Endothelial cell of umbilical vein (primary cell): ENCODE results near the gene PLCXD3. TPM values are rescaled to one million over a fixed set of nuclear protein-coding genes. Genes with fewer than 3 reads are reported as not detected.

ENCODE experiments used
- BruUV-seq: library from RNA; stranded (reverse); fragments of 400-500 nt; replicated peaks from 2 replicates; lab custom pipeline; 2021; lab: Mats Ljungman, UMichigan
- CTCF ChIA-PET: fragments of 300-600, 350-600 bp; sonication (Branson Sonifier 250); formaldehyde crosslinking; loops from one replicate; lab custom pipeline; 2021; ENCODE audit warnings: antibody characterized with exemption, inconsistent platforms; lab: Charles Lee
- POLR2A ChIA-PET: fragments of 300-600, 350-600 bp; sonication (Branson Sonifier 250); formaldehyde crosslinking; loops from one replicate; lab custom pipeline; 2021; ENCODE audit warnings: antibody characterized with exemption, inconsistent platforms; lab: Charles Lee
- DNase-seq: peaks from one replicate; pipeline ENCODE4 v3.0.0-alpha.2; 2011; ENCODE audit warnings: low read depth, low spot score
- FAIRE-seq: peaks from 2 replicates; lab custom pipeline; 2011; peaks lifted over from hg19 to GRCh38; lab: Jason Lieb, UNC
- H2AFZ ChIP-seq: 2 replicates; pipeline ENCODE4 v1.6.0; 2012; ENCODE audit warnings: low read depth, low read length, control low read depth, inconsistent platforms
- H3K27ac ChIP-seq: 2 replicates; pipeline ENCODE4 v1.5.1; 2011; ENCODE audit warnings: low read depth, mild to moderate bottlenecking, control low read depth, low read length, moderate library complexity; ENCODE audit not compliant: insufficient read depth
- H3K27me3 ChIP-seq, 2 experiments: 2 replicates each; pipeline versions ENCODE4 v1.6.0 to v1.6.1; 2011; ENCODE audit warnings: low read length in 2 of 2, mixed read lengths in 1 of 2; ENCODE audit not compliant: control insufficient read depth in 2 of 2, insufficient read depth in 2 of 2
- H3K36me3 ChIP-seq, 2 experiments: 2 replicates in 1 of 2; 3 replicates in 1 of 2; pipeline ENCODE4 v1.5.1; 2011; ENCODE audit warnings: low read length in 2 of 2, mild to moderate bottlenecking in 1 of 2, moderate library complexity in 1 of 2; ENCODE audit not compliant: control insufficient read depth in 2 of 2, insufficient read depth in 2 of 2; ENCODE audit errors: extremely low read depth in 1 of 2
- H3K4me1 ChIP-seq: 3 replicates; pipeline ENCODE4 v1.5.1; 2011; ENCODE audit warnings: mild to moderate bottlenecking, low read length; ENCODE audit not compliant: control insufficient read depth, insufficient read depth; ENCODE audit errors: extremely low read depth
- H3K4me2 ChIP-seq: 2 replicates; pipeline ENCODE4 v1.6.1; 2011; ENCODE audit warnings: low read length, control low read depth, mixed read lengths; ENCODE audit not compliant: insufficient read depth
- H3K4me3 ChIP-seq, 3 experiments: fragments of 200-600 bp in 1 of 3; sonication (generic), shearing (Covaris generic) in 1 of 3; replicated peaks in 1 of 3; 2 replicates each; pipeline ENCODE4 v1.5.1; 2011 to 2016; ENCODE audit warnings: control low read depth in 3 of 3, low read length in 3 of 3, mild to moderate bottlenecking in 2 of 3, inconsistent platforms in 1 of 3, low read depth in 1 of 3, moderate library complexity in 1 of 3; ENCODE audit not compliant: insufficient read depth in 1 of 3
- H3K79me2 ChIP-seq: 2 replicates; pipeline ENCODE4 v1.6.0; 2012; ENCODE audit warnings: low read length, inconsistent platforms; ENCODE audit not compliant: control insufficient read depth, insufficient read depth
- H3K9ac ChIP-seq: replicated peaks from 2 replicates; pipeline ENCODE3; 2011; ENCODE audit warnings: low read length, control low read depth; ENCODE audit not compliant: insufficient read depth; ENCODE audit errors: extremely low read depth
- H3K9me1 ChIP-seq: replicated peaks from 3 replicates; pipeline ENCODE4 v1.6.0; 2011; ENCODE audit warnings: mild to moderate bottlenecking, low read length; ENCODE audit not compliant: control insufficient read depth, insufficient read depth; ENCODE audit errors: extremely low read depth
- H3K9me3 ChIP-seq: replicated peaks from 2 replicates; pipeline ENCODE4 v1.5.1; 2012; ENCODE audit warnings: low read length, inconsistent platforms; ENCODE audit not compliant: control insufficient read depth, insufficient read depth
- H4K20me1 ChIP-seq: replicated peaks from 2 replicates; pipeline ENCODE3; 2011; ENCODE audit warnings: mild to moderate bottlenecking, low read length; ENCODE audit not compliant: control insufficient read depth, insufficient read depth; ENCODE audit errors: extremely low read depth
- CTCF ChIP-seq, 2 donors: IDR thresholded peaks; 1 replicate in 1 of 2; 2 replicates in 1 of 2; pipeline ENCODE4 v1.5.1; 2011; ENCODE audit warnings: low read length in 2 of 2, mild to moderate bottlenecking in 2 of 2, moderate library complexity in 2 of 2, control low read depth in 1 of 2, inconsistent platforms in 1 of 2, low read depth in 1 of 2; ENCODE audit not compliant: insufficient read depth in 1 of 2; ENCODE audit errors: extremely low read depth in 1 of 2
- EZH2 ChIP-seq: IDR thresholded peaks from 2 replicates; pipeline ENCODE4 v1.6.1; 2012; ENCODE audit warnings: borderline replicate concordance, low read depth, mild to moderate bottlenecking, moderate library complexity, low read length, inconsistent platforms; ENCODE audit not compliant: severe bottlenecking
- FOS ChIP-seq: IDR thresholded peaks from 2 replicates; pipeline ENCODE4 v1.6.1; 2011; ENCODE audit warnings: mild to moderate bottlenecking, low read length, moderate library complexity, borderline replicate concordance; ENCODE audit not compliant: insufficient read depth
- GATA2 ChIP-seq: IDR thresholded peaks from 2 replicates; pipeline ENCODE4 v1.7.0; 2011; ENCODE audit warnings: low read depth, mild to moderate bottlenecking, moderate library complexity, mixed read lengths, low read length; ENCODE audit not compliant: insufficient read length, insufficient read depth
- JUN ChIP-seq: IDR thresholded peaks from 2 replicates; pipeline ENCODE4 v1.6.1; 2011; ENCODE audit warnings: borderline replicate concordance, low read depth; ENCODE audit not compliant: insufficient read length, insufficient read depth
- MAX ChIP-seq: IDR thresholded peaks from 2 replicates; pipeline ENCODE4 v1.6.1; 2011; ENCODE audit not compliant: insufficient read depth, insufficient read length
- MYC ChIP-seq: IDR thresholded peaks from one replicate; pipeline ENCODE4 v1.6.1; 2011; ENCODE audit warnings: mild to moderate bottlenecking, low read depth, low read length
- POLR2A ChIP-seq: IDR thresholded peaks from 2 replicates; pipeline ENCODE4 v1.6.1; 2012; ENCODE audit warnings: low read depth, mild to moderate bottlenecking, control low read depth, low read length
- POLR2AphosphoS5 ChIP-seq: IDR thresholded peaks from 2 replicates; pipeline ENCODE4 v1.6.1; 2012; ENCODE audit warnings: low read depth, mild to moderate bottlenecking, control low read depth, low read length, moderate library complexity; ENCODE audit not compliant: insufficient read depth
- dilution Hi-C: fragments of 300-500 bp; cut with MboI; formaldehyde crosslinking; loops from one replicate; pipeline ENCODE4 v1.15.0; 2019; ENCODE audit warnings: low sequenced_read_pairs; ENCODE audit not compliant: extremely low pct_ligation_motif_present
- intact Hi-C: fragments of 100-400 bp; cut with micrococcal nuclease; formaldehyde crosslinking; loops from one replicate; pipeline ENCODE4 v1.10.0; 2022
- polyA plus RNA-seq, 4 experiments: library from polyadenylated mRNA; depleted of rRNA in 3 of 4; stranded (reverse) in 3 of 4; unstranded in 1 of 4; fragments of >200 nt; gene quantifications; 2 replicates each; pipeline versions ENCODE4 v1.2.1 to v1.2.3, GENCODE V29; 2011 to 2012; ENCODE audit warnings: missing spikeins in 1 of 4
- total RNA-seq: library from RNA; stranded (reverse); gene quantifications from 2 replicates; pipeline ENCODE4 v1.2.3, GENCODE V29; 2021

The PLCXD3 gene
- total and polyA plus RNA-seq, 2 donors (not counting 3 experiments of a cell fraction or from before 2014, with no cell fraction given): not detected

- Histone ChIP-seq H3K4me3 (no peak overlapping the region), H3K4me2 (no peak overlapping the region), H3K27me3 (no peaks in the 10 kb centered on the region), H3K36me3 (no peaks in the 10 kb centered on the region), H3K9ac (no peak overlapping the region), H3K9me3 (no peaks in the 10 kb centered on the region), H3K27ac (no peak overlapping the region), H3K4me1 (no peaks in the 10 kb centered on the region), H4K20me1 (no peaks in the 10 kb centered on the region), H3K79me2 (no peaks in the 10 kb centered on the region), H2AFZ (no peak overlapping the region), H3K9me1 (no peaks in the 10 kb centered on the region)
- DNase-seq (no peak), FAIRE-seq (no peak)
- POLR2A ChIA-PET: no interaction called here
- CTCF ChIA-PET: no interaction called here
- intact Hi-C loops: no loop called here
- dilution Hi-C loops: no loop called here
- BruUV-seq: no TSS peak
- TF ChIP-seq POLR2AphosphoS5 (no peak), GATA2 (no peak), JUN (no peak), CTCF (IDR thresholded peaks at IDR 0.05; ENCODE audit: extremely low read depth in 1 of 2, insufficient read depth in 1 of 2, low read depth in 1 of 2, low read length in 2 of 2) (no peak)
Observed at GRCh38 chr5:41290810-41291209, 219.6 kb downstream of the PLCXD3 start.

GRCh38 chr5:41289970-41290464 lies 220.4 kb downstream of the PLCXD3 start:
- H3K27me3 ChIP-seq: no peaks in the 10 kb centered on the region
- intact Hi-C loops (no loop called here), dilution Hi-C loops (no loop called here)
- H3K9me1 ChIP-seq: no peaks in the 10 kb centered on the region
- H3K27ac ChIP-seq: no peak overlapping the region
- no peaks in the 10 kb centered on the region for H3K4me1 ChIP-seq
- no peak for FAIRE-seq
- no peak overlapping the region for H3K4me2 ChIP-seq
- CTCF ChIA-PET: no interaction called here
- H3K36me3 ChIP-seq: no peaks in the 10 kb centered on the region
- BruUV-seq: no TSS peak
- no peak overlapping the region for H2AFZ ChIP-seq
- H3K79me2 ChIP-seq: no peaks in the 10 kb centered on the region
- no peaks in the 10 kb centered on the region for H3K9me3 ChIP-seq
- no peak overlapping the region for H3K9ac ChIP-seq
- H4K20me1 ChIP-seq: no peaks in the 10 kb centered on the region
- TF ChIP-seq MYC: no peak
- TF ChIP-seq GATA2: no peak
- no peak for TF ChIP-seq CTCF (IDR thresholded peaks at IDR 0.05; ENCODE audit: extremely low read depth in 1 of 2, insufficient read depth in 1 of 2, low read depth in 1 of 2, low read length in 2 of 2)
- no peak for TF ChIP-seq POLR2AphosphoS5
- no peak for TF ChIP-seq FOS
- TF ChIP-seq POLR2A: no peak
- no peak for TF ChIP-seq MAX
- TF ChIP-seq EZH2: no peak
- no peak overlapping the region for H3K4me3 ChIP-seq
- POLR2A ChIA-PET: no interaction called here
- DNase-seq: no peak
